Calu3 (cell line): Measurements from ENCODE around the gene DEAF1. TPM values are rescaled to one million over a fixed set of nuclear protein-coding genes. Genes with fewer than 3 reads are reported as not detected.

Experiments used
- BruUV-seq: library from RNA; stranded (reverse); fragments of 400-500 nt; replicated peaks from 2 replicates; lab custom pipeline; 2021; lab: Mats Ljungman, UMichigan
- CTCF ChIA-PET: fragments of 300-600 bp; sonication (Branson Sonifier 250); formaldehyde crosslinking; loops from one replicate; lab custom pipeline; 2022; ENCODE audit warnings: antibody characterized with exemption; lab: Charles Lee
- DNase-seq: peaks from one replicate; pipeline ENCODE4 v3.0.0; 2022
- H3K27ac Mint-ChIP-seq: one replicate; pipeline ENCODE4 v1.8.0; 2022; ENCODE audit warnings: mixed read lengths; ENCODE audit not compliant: unreplicated experiment
- H3K27me3 Mint-ChIP-seq: one replicate; pipeline ENCODE4 v1.8.0; 2022; ENCODE audit warnings: mixed read lengths; ENCODE audit not compliant: unreplicated experiment
- H3K36me3 Mint-ChIP-seq: one replicate; pipeline ENCODE4 v1.8.0; 2022; ENCODE audit warnings: mild to moderate bottlenecking, moderate library complexity, mixed read lengths; ENCODE audit not compliant: insufficient read depth, unreplicated experiment
- H3K4me1 Mint-ChIP-seq: one replicate; pipeline ENCODE4 v1.8.0; 2022; ENCODE audit warnings: mild to moderate bottlenecking, low read depth, mixed read lengths; ENCODE audit not compliant: unreplicated experiment
- H3K4me3 Mint-ChIP-seq: one replicate; pipeline ENCODE4 v1.8.0; 2022; ENCODE audit warnings: mild to moderate bottlenecking, low read depth, moderate library complexity, mixed read lengths; ENCODE audit not compliant: unreplicated experiment
- H3K9me3 Mint-ChIP-seq: one replicate; pipeline ENCODE4 v1.8.0; 2022; ENCODE audit warnings: low read depth, mixed read lengths; ENCODE audit not compliant: unreplicated experiment
- intact Hi-C: fragments of 100-400 bp; cut with micrococcal nuclease; formaldehyde crosslinking; loops from one replicate; pipeline ENCODE4 v1.10.0; 2022; ENCODE audit not compliant: unreplicated experiment
- total RNA-seq: library from RNA; stranded (reverse); gene quantifications from 2 replicates; pipeline ENCODE4 v1.2.3, GENCODE V29; 2022
- TF ChIP-seq, protein P1 (sequence below): fragments of 200-600 bp; IDR thresholded peaks from one replicate; pipeline ENCODE4 v1.8.0; 2022; ENCODE audit warnings: antibody characterized with exemption; ENCODE audit not compliant: unreplicated experiment

Gene DEAF1
- total RNA-seq, 1 experiment from 2014 or later: 57.0 TPM

DNA sequence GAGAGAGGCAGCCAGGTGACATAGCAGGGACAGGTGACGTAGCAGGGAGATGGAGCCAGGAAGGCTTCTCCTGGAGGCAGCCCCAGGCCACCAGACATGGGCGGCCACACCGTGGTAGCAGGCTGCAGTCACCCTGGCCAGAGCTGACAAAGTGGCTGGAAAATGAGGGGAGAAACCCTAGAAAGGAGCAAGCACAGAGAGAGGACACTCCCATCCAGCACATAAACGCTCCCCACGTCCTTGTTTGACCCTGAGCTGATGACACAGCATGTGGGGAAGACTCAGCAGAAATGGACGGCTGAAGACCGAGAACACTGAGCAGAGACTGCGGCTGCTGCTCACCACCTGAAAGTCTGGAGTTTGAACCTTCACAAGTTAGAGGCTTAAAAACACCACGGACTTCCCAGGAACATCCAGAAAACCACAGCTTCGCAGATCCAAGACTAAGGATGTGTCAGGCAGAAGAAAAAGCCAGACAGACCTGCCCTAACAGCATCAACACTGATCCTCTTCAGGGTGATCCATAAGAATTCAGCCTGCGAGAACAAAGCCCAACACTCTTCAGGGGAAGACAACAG, 29.2 kb downstream of the DEAF1 start:
- no peak overlapping the region for H3K27ac Mint-ChIP-seq
- intact Hi-C loops: no loop called here
- H3K9me3 Mint-ChIP-seq: no peaks in the 10 kb centered on the region
- H3K36me3 Mint-ChIP-seq: peaks cover 24% of the 10 kb centered on the region
- no TSS peak for BruUV-seq
- no peaks in the 10 kb centered on the region for H3K27me3 Mint-ChIP-seq
- TF ChIP-seq, protein P1, sequence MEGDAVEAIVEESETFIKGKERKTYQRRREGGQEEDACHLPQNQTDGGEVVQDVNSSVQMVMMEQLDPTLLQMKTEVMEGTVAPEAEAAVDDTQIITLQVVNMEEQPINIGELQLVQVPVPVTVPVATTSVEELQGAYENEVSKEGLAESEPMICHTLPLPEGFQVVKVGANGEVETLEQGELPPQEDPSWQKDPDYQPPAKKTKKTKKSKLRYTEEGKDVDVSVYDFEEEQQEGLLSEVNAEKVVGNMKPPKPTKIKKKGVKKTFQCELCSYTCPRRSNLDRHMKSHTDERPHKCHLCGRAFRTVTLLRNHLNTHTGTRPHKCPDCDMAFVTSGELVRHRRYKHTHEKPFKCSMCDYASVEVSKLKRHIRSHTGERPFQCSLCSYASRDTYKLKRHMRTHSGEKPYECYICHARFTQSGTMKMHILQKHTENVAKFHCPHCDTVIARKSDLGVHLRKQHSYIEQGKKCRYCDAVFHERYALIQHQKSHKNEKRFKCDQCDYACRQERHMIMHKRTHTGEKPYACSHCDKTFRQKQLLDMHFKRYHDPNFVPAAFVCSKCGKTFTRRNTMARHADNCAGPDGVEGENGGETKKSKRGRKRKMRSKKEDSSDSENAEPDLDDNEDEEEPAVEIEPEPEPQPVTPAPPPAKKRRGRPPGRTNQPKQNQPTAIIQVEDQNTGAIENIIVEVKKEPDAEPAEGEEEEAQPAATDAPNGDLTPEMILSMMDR: no peak
- no peak overlapping the region for H3K4me3 Mint-ChIP-seq
- CTCF ChIA-PET: no interaction called here
- H3K4me1 Mint-ChIP-seq: no peaks in the 10 kb centered on the region
- DNase-seq: no peak

DNA sequence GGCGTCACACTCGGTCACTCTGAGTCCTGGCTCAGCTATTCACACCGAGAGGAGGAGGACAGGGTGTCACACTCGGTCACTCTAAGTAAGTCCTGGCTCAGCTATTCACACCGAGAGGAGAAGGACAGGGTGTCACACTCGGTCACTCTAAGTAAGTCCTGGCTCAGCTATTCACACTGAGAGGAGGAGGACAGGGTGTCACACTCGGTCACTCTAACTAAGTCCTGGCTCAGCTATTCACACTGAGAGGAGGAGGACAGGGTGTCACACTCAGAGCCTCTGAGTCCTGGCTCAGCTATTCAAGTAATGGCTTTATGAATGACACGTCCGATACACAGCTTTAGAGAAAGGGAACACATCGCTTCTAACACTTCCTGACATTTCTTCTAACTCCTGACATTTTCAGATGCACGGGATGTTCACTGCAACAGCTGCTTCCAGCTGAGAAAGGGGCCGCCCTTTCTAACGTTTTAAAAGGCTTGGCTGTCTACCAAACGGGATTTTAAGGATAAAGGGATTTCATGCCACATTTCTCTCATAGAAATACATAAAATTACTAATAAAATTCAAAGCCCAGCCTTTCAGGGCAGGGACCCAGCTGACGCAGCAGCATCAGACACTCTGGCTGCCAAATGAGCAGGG, 29.8 kb downstream of the DEAF1 start:
- Mint-ChIP-seq H3K36me3 (peaks cover 24% of the 10 kb centered on the region), H3K4me3 (no peak overlapping the region), H3K27ac (no peak overlapping the region), H3K27me3 (no peaks in the 10 kb centered on the region), H3K9me3 (no peaks in the 10 kb centered on the region), H3K4me1 (no peaks in the 10 kb centered on the region)
- no peak for DNase-seq
- TF ChIP-seq, protein P1: no peak
- BruUV-seq: no TSS peak
- intact Hi-C loops: no loop called here
- CTCF ChIA-PET: no interaction called here

DNA sequence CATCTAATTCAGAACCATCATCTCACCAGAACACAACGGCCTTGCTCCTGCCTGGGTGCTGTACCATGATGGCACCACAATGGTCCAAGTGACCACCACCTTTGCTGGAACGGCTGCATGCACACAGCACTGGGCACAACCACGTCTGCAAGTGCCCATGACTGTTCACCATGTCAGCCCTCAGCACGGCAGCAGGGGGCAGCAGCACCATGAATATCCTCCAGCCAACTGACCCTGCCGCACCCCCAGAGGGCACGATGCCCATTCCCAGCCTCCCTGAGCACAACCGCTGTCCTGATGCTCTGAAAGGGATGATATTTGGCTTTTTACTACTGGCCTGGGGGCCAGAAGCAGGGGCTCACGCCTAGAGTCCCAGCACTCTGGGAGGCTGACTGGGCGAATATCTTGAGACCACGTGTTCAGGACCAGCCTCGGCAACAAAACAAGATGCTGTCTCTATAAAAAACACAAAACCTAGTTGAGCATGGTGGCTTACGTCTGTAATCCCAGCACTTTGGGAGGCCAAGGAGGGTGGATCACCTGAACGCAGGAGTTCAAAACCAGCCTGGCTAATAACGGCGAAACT, 32.2 kb downstream of the DEAF1 start:
- Mint-ChIP-seq H3K4me3 (no peak overlapping the region), H3K9me3 (no peaks in the 10 kb centered on the region), H3K27me3 (no peaks in the 10 kb centered on the region), H3K27ac (no peak overlapping the region), H3K4me1 (no peaks in the 10 kb centered on the region), H3K36me3 (peaks cover 24% of the 10 kb centered on the region)
- peak; percentile 72 for DNase-seq
- CTCF ChIA-PET: interaction anchor here (0.6 kb wide), 1 partner anchor 45 kb away, joined by 3 read pairs; no protein-coding TSS in a partner anchor
- intact Hi-C loops: no loop called here
- no TSS peak for BruUV-seq
- TF ChIP-seq, protein P1: peak; percentile 85

DNA sequence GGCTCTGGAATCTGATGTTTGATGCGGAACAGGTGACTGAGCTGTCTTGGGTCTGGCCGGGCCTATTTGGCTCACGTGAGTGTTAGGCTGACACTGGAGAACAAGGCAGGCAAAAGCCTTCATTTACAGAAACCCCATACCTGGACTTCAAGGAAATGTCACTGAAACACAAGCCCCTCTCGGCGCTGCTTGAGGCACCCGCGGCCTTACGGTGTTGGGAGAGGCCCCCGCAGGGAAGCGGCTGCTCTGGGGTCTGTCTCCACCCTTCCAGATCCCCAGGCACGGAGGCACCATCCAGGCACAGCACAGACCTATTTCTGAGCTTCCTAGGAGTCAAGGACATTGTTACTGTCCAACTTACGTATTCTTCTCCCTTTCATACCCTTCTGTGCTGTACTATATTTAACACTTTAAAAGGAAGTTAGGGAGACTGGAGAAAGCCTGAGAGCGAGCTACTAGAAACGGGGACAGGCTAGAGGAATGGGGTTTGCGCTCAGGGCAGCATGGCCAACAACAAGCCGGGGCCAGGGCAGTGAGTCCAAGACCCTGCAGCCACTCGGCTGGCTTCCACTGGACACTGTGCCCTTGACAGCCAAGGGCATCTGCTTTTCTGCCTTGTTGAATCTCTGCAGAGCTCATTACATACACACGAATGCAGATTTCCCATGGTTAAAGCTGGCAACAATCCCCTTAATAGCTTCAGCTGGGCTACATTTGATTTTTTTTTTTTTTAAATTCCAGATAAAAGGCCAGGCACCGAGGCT, 34.2 kb downstream of the DEAF1 start:
- intact Hi-C loops: no loop called here
- no TSS peak for BruUV-seq
- no peak overlapping the region for H3K4me3 Mint-ChIP-seq
- TF ChIP-seq, protein P1: no peak
- H3K9me3 Mint-ChIP-seq: no peaks in the 10 kb centered on the region
- DNase-seq: no peak
- CTCF ChIA-PET: no interaction called here
- H3K36me3 Mint-ChIP-seq: peaks cover 32% of the 10 kb centered on the region
- H3K27ac Mint-ChIP-seq: no peak overlapping the region
- H3K27me3 Mint-ChIP-seq: no peaks in the 10 kb centered on the region
- H3K4me1 Mint-ChIP-seq: no peaks in the 10 kb centered on the region
